ENCODE data around the gene SMIM35. TPM values are rescaled to one million over a fixed set of nuclear protein-coding genes. Genes with fewer than 3 reads are reported as not detected.

The SMIM35 gene
- total RNA-seq, 2 experiments from 2014 or later: not detected

DNA sequence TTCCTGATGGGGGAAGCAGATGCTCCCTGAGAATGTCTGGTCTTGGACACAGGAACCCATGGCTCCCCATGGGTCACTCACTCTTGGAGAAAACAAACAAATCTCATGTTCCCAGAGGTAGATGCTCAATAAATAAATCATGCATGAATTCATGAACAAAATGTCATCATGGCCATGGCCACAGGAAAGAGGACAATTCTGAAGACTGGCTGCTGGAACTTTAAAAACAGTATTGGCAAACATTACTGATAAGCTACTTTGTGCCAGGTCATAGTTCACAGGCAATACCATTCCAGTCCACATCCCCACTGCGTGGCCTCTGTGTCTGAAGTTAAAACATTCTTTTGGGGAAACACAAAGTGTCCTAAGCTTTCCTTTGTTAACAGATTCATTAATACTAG, 9.2 kb upstream of the SMIM35 start:
- H3K27me3 Mint-ChIP-seq: no peaks in the 10 kb centered on the region
- H3K4me3 Mint-ChIP-seq: no peak overlapping the region
- no peaks in the 10 kb centered on the region for H3K9me3 Mint-ChIP-seq
- H3K36me3 Mint-ChIP-seq: no peaks in the 10 kb centered on the region
- no peak for DNase-seq
- H3K4me1 Mint-ChIP-seq: no peaks in the 10 kb centered on the region
- H3K27ac Mint-ChIP-seq: no peak overlapping the region

- Mint-ChIP-seq H3K27ac (no peak overlapping the region), H3K27me3 (no peaks in the 10 kb centered on the region), H3K36me3 (no peaks in the 10 kb centered on the region), H3K4me3 (no peak overlapping the region), H3K4me1 (no peaks in the 10 kb centered on the region), H3K9me3 (no peaks in the 10 kb centered on the region)
- no peak for DNase-seq
These were observed 8.7 kb upstream of the SMIM35 start for GRCh38 chr11:118095493-118095892.

- Mint-ChIP-seq H3K9me3 (no peaks in the 10 kb centered on the region), H3K27me3 (no peaks in the 10 kb centered on the region), H3K36me3 (peaks cover 3% of the 10 kb centered on the region), H3K27ac (no peak overlapping the region), H3K4me1 (no peaks in the 10 kb centered on the region), H3K4me3 (no peak overlapping the region)
- DNase-seq: no peak
These were observed 6.3 kb upstream of the SMIM35 start for GRCh38 chr11:118092907-118093571.

GRCh38 chr11:118091690-118092089, 4.9 kb upstream of the SMIM35 start:
- H3K9me3 Mint-ChIP-seq: peaks cover 10% of the 10 kb centered on the region
- H3K27me3 Mint-ChIP-seq: no peaks in the 10 kb centered on the region
- H3K27ac Mint-ChIP-seq: no peak overlapping the region
- DNase-seq: no peak
- no peaks in the 10 kb centered on the region for H3K4me1 Mint-ChIP-seq
- peaks cover 12% of the 10 kb centered on the region for H3K36me3 Mint-ChIP-seq
- H3K4me3 Mint-ChIP-seq: no peak overlapping the region

DNA sequence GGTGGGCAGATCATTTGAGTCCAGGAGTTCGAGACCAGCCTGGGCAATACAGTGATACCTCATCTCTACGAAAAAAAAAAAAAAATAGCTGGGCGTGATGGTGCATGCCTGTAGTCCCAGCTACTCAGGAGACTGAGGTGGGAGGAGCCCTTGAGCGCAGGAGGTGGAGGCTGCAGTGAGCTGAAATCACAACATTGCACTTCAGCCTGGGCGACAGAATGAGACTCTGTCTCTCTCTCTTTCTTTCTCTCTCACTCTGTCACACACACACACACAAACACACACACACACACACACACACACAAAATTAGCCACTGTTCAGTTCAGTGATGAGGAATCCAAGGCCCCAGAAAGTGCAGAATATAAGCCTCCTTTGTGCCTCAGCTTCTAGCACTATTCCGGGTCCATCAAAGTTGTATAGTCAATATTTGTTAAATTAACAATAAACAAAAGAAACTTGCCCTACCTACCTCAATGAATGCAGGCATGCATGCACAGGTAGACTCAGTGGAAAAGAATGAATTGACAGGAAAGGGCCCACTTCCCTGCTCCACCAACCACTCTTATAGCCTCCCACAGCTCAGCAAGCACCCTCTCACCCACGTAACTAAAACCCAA, 3.9 kb upstream of the SMIM35 start:
- no peak for DNase-seq
- H3K4me1 Mint-ChIP-seq: no peaks in the 10 kb centered on the region
- no peaks in the 10 kb centered on the region for H3K27me3 Mint-ChIP-seq
- no peak overlapping the region for H3K4me3 Mint-ChIP-seq
- H3K27ac Mint-ChIP-seq: no peak overlapping the region
- peaks cover 12% of the 10 kb centered on the region for H3K36me3 Mint-ChIP-seq
- peaks cover 16% of the 10 kb centered on the region for H3K9me3 Mint-ChIP-seq

DNA sequence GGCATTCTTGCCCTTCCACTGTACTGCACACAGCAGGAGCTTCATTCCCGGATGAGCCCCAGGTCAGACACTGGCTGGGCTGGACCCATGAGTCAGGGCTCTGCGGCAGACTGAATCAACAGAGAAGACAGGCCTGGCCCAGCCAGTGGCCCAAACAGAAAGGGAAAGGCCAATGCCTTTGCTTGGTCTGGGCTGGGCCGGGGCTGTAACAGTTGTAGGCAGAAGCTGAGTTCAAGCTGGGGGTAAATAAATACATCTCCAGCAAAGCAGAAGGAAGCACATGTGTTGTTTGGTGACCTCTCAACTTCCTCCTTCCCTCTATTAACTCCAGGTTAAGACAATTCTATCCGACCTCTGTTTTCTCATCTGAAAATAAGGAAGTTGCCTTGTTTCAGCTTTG, 1.8 kb upstream of the SMIM35 start:
- H3K27me3 Mint-ChIP-seq: no peaks in the 10 kb centered on the region
- peaks cover 12% of the 10 kb centered on the region for H3K36me3 Mint-ChIP-seq
- DNase-seq: no peak
- H3K27ac Mint-ChIP-seq: no peak overlapping the region
- H3K4me1 Mint-ChIP-seq: peaks cover 3% of the 10 kb centered on the region
- peaks cover 16% of the 10 kb centered on the region for H3K9me3 Mint-ChIP-seq
- H3K4me3 Mint-ChIP-seq: no peak overlapping the region

GRCh38 chr11:118087931-118088330, 1.2 kb upstream of the SMIM35 start:
- Mint-ChIP-seq H3K9me3 (peaks cover 16% of the 10 kb centered on the region), H3K4me1 (peaks cover 3% of the 10 kb centered on the region), H3K36me3 (peaks cover 12% of the 10 kb centered on the region), H3K27me3 (no peaks in the 10 kb centered on the region), H3K4me3 (no peak overlapping the region), H3K27ac (no peak overlapping the region)
- no peak for DNase-seq

GRCh38 chr11:118084656-118085055, 2.1 kb downstream of the SMIM35 start:
- Mint-ChIP-seq H3K4me1 (peaks cover 3% of the 10 kb centered on the region), H3K36me3 (peaks cover 12% of the 10 kb centered on the region), H3K27me3 (no peaks in the 10 kb centered on the region), H3K27ac (no peak overlapping the region), H3K9me3 (peaks cover 16% of the 10 kb centered on the region), H3K4me3 (no peak overlapping the region)
- DNase-seq: no peak

- no peak for DNase-seq
- no peak overlapping the region for H3K27ac Mint-ChIP-seq
- H3K4me1 Mint-ChIP-seq: peaks cover 3% of the 10 kb centered on the region
- no peaks in the 10 kb centered on the region for H3K27me3 Mint-ChIP-seq
- no peak overlapping the region for H3K4me3 Mint-ChIP-seq
- peaks cover 12% of the 10 kb centered on the region for H3K36me3 Mint-ChIP-seq
- H3K9me3 Mint-ChIP-seq: peaks cover 16% of the 10 kb centered on the region
These were observed 2.5 kb downstream of the SMIM35 start for GRCh38 chr11:118084247-118084646.

DNA sequence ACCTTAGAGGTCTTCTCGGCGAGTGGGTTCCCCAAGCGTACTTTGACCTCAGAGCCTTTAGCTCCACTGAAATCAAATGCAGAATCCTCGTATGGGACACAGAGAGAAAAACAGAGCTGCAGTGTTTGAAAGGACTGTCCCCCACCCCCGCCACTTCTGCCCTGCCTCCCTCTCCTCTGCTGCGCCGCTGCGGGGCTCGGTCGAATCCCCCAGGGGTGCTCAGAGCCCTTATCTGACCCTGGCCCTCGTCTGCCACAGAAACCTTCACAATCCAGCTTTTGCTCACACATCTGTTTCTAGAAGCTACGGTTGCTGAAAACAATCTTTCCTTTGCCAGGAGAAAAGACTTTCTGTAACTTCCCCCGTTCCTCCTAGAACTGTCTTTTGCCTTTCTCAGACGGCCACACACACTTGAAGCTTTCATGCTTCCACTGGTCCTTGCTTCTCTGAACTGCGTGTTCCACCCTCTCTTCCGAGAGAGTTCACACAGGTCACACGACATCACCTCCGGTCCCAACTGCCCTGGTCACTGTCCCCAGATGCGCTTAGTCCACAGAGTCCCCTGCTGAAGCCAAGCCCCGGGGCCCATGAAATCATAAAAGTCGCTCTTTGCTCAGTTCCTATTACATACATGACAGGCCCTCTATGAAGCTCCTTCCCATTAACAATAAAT, 3.7 kb downstream of the SMIM35 start:
- Mint-ChIP-seq H3K9me3 (peaks cover 16% of the 10 kb centered on the region), H3K4me3 (no peak overlapping the region), H3K36me3 (peaks cover 9% of the 10 kb centered on the region), H3K27me3 (no peaks in the 10 kb centered on the region), H3K27ac (no peak overlapping the region), H3K4me1 (peaks cover 3% of the 10 kb centered on the region)
- no peak for DNase-seq

DNA sequence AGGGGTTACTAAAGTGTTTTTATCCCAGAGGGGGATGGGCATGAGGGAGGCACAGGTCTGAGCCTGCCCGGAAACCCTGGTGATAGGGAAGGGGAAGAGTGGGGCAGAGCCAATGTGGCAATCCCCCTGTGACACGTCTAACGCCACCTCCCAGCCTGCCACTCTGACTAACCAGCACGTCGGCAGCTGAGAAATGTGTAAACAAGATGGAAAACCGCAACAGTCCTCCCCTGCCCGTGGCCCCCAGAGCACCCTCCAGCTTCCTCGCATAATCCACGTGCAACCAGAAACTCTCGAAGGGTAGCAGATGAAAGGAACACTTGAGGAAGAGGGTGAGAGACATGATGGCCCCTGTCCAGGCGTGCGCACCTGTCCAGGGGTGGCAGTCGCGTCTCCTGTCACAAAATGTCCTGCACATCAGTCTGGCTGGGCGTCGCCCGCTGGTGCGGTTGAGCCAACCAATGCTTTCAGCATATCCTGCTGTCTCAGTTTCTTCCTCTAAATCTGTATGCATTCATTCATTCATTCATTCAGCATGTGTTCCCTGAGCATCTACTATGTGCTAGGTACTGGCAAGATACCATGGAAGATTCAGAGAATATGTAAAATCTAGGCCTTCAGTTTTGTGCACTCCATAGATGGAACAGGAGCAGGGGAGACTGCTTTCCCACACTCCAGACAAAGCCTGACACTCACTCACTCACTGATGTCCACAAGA, 5.4 kb downstream of the SMIM35 start:
- Mint-ChIP-seq H3K36me3 (no peaks in the 10 kb centered on the region), H3K27ac (no peak overlapping the region), H3K27me3 (no peaks in the 10 kb centered on the region), H3K4me1 (peaks cover 3% of the 10 kb centered on the region), H3K9me3 (peaks cover 4% of the 10 kb centered on the region), H3K4me3 (no peak overlapping the region)
- DNase-seq: no peak

- H3K4me1 Mint-ChIP-seq: peaks cover 3% of the 10 kb centered on the region
- no peak overlapping the region for H3K27ac Mint-ChIP-seq
- no peaks in the 10 kb centered on the region for H3K9me3 Mint-ChIP-seq
- H3K27me3 Mint-ChIP-seq: no peaks in the 10 kb centered on the region
- DNase-seq: no peak
- H3K4me3 Mint-ChIP-seq: no peak overlapping the region
- H3K36me3 Mint-ChIP-seq: no peaks in the 10 kb centered on the region
These were observed 6.5 kb downstream of the SMIM35 start for GRCh38 chr11:118080296-118080695.

- H3K4me3 Mint-ChIP-seq: no peak overlapping the region
- H3K27ac Mint-ChIP-seq: no peak overlapping the region
- H3K27me3 Mint-ChIP-seq: no peaks in the 10 kb centered on the region
- H3K4me1 Mint-ChIP-seq: peaks cover 3% of the 10 kb centered on the region
- DNase-seq: no peak
- H3K9me3 Mint-ChIP-seq: no peaks in the 10 kb centered on the region
- H3K36me3 Mint-ChIP-seq: no peaks in the 10 kb centered on the region
These were observed 7.3 kb downstream of the SMIM35 start for GRCh38 chr11:118079491-118079890.

DNA sequence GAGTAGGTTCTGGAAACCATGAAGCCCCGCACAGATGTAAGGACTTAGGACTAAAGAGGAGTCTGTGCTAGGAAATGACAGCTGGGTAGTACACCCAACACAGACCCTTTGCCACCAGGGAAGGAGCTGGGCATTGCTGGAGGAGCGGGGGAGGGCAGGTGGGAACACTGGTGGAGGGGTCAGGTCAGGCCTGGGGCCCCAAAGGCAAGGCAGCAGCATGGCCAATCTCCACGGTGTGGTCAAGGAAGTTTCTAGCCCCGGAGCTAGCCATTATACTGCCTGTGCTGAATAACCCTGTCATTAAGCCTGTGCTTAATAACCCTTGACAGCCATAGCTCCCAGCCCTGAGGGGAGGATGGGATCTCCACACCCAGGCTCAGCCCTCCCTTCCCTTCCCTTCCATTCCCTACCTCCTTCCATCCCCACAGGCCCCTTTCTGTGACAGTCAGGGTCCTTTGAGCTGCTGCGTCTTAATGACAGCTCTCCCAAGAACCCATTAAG, 7.8 kb downstream of the SMIM35 start:
- Mint-ChIP-seq H3K9me3 (no peaks in the 10 kb centered on the region), H3K4me1 (peaks cover under 1% of the 10 kb centered on the region), H3K27me3 (no peaks in the 10 kb centered on the region), H3K27ac (no peak overlapping the region), H3K4me3 (no peak overlapping the region), H3K36me3 (no peaks in the 10 kb centered on the region)
- DNase-seq: no peak

- no peak within 1 kb of the TSS for H3K27ac Mint-ChIP-seq
- no peak within 1 kb of the TSS for H3K4me3 Mint-ChIP-seq
- H3K4me1 Mint-ChIP-seq: peaks cover 1% of the 10 kb centered on the region
- H3K27me3 Mint-ChIP-seq: no peaks in the 10 kb centered on the region
- DNase-seq: no peak
- H3K9me3 Mint-ChIP-seq: no peaks in the 10 kb centered on the region
- H3K36me3 Mint-ChIP-seq: no peaks in the 10 kb centered on the region
These were observed 9.9 kb downstream of the SMIM35 start, which contains the start of gene TMPRSS4 for GRCh38 chr11:118076754-118077281. Gene TMPRSS4 (plus strand): TSS chr11:118077078. CDS start chr11:118077303, 225 bp downstream.
